ENCODE measurements around the gene PMEPA1.

PMEPA1 gene

GRCh38 chr20:57691699-57692098, 18.1 kb downstream of the PMEPA1 start:
- DNase-seq = no peak

GRCh38 chr20:57690525-57690924, 19.3 kb downstream of the PMEPA1 start:
- no peak for DNase-seq

- DNase-seq = no peak
Measured at GRCh38 chr20:57689745-57690481, 19.9 kb downstream of the PMEPA1 start.

- DNase-seq = no peak
Measured at GRCh38 chr20:57688864-57689263, 21.0 kb downstream of the PMEPA1 start.

GRCh38 chr20:57688295-57688694, 21.5 kb downstream of the PMEPA1 start:
- no peak for DNase-seq

GRCh38 chr20:57686931-57687652, 22.7 kb downstream of the PMEPA1 start:
- no peak for DNase-seq

- DNase-seq = no peak
Measured at GRCh38 chr20:57685146-57685758, 24.6 kb downstream of the PMEPA1 start.

GRCh38 chr20:57684808-57685140, 25.0 kb downstream of the PMEPA1 start:
- DNase-seq = no peak

- DNase-seq = no peak
Measured at GRCh38 chr20:57683881-57684807, 25.7 kb downstream of the PMEPA1 start.

GRCh38 chr20:57683287-57683686, 26.5 kb downstream of the PMEPA1 start:
- DNase-seq = no peak

GRCh38 chr20:57682184-57683101, 27.4 kb downstream of the PMEPA1 start:
- DNase-seq = no peak

GRCh38 chr20:57680934-57681914, 28.6 kb downstream of the PMEPA1 start:
- no peak for DNase-seq

- no peak for DNase-seq
Measured at GRCh38 chr20:57680131-57680716, 29.6 kb downstream of the PMEPA1 start.

- DNase-seq = no peak
Measured at GRCh38 chr20:57679113-57679512, 30.7 kb downstream of the PMEPA1 start.

- DNase-seq = no peak
Measured at GRCh38 chr20:57678340-57678739, 31.5 kb downstream of the PMEPA1 start.

- DNase-seq = no peak
Measured at GRCh38 chr20:57677584-57677982, 32.2 kb downstream of the PMEPA1 start.

GRCh38 chr20:57676589-57677583, 32.9 kb downstream of the PMEPA1 start:
- DNase-seq = no peak

- no peak for DNase-seq
Measured at GRCh38 chr20:57675773-57676172, 34.0 kb downstream of the PMEPA1 start.
